ENCODE data around the gene RHOU.
A peak's percentile ranks its signal among the peaks of the same experiment; 100 is the strongest.

The RHOU gene

DNA sequence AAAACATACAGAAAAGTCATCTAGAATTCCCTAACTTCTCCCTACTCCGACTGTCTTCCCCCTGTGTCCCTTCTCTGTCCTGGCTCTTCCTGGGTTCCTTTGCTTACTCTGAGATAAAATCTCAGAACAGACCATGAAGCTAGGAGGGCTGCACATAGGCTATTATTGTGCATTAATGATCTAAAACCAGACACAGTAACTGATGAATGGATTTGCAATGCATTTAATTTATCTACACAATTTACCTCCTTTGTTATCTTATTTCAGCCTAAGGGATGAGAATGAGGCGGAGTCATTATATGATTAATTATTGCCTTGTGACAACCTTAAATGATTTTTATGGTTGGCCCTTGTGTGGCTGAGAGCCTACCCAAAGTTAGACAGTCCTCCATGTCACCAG is 14.5 kb downstream of the RHOU start:
- peaks cover 3% of the 10 kb centered on the region; the same call in 1 of the 2 replicates for H4K20me1 ChIP-seq (ENCODE audit: insufficient read depth, low read length)
- no peak overlapping the region for H3K4me2 ChIP-seq (ENCODE audit: low read length)
- peaks cover 54% of the 10 kb centered on the region for H3K27me3 ChIP-seq (ENCODE audit: low read depth, low read length)
- H3K4me3 ChIP-seq (ENCODE audit: low read length) = no peak overlapping the region
- no peak overlapping the region for H2AFZ ChIP-seq (ENCODE audit: low read depth, low read length)
- no peaks in the 10 kb centered on the region for H3K79me2 ChIP-seq (ENCODE audit: low read length)
- H3K4me1 ChIP-seq (ENCODE audit: low read length) = peaks cover 40% of the 10 kb centered on the region
- no peaks in the 10 kb centered on the region for H3K9me3 ChIP-seq (ENCODE audit: insufficient read depth, low read length)
- H3K27ac ChIP-seq (ENCODE audit: low read length) = no peak overlapping the region
- H3K36me3 ChIP-seq (replicated peaks; ENCODE audit: low read depth, low read length) = no peaks in the 10 kb centered on the region
- H3K9ac ChIP-seq (ENCODE audit: low read length) = no peak overlapping the region
- no peak for TF ChIP-seq EZH2phosphoT487 (IDR thresholded peaks at IDR 0.05; ENCODE audit: low read depth)
- TF ChIP-seq, protein P1, sequence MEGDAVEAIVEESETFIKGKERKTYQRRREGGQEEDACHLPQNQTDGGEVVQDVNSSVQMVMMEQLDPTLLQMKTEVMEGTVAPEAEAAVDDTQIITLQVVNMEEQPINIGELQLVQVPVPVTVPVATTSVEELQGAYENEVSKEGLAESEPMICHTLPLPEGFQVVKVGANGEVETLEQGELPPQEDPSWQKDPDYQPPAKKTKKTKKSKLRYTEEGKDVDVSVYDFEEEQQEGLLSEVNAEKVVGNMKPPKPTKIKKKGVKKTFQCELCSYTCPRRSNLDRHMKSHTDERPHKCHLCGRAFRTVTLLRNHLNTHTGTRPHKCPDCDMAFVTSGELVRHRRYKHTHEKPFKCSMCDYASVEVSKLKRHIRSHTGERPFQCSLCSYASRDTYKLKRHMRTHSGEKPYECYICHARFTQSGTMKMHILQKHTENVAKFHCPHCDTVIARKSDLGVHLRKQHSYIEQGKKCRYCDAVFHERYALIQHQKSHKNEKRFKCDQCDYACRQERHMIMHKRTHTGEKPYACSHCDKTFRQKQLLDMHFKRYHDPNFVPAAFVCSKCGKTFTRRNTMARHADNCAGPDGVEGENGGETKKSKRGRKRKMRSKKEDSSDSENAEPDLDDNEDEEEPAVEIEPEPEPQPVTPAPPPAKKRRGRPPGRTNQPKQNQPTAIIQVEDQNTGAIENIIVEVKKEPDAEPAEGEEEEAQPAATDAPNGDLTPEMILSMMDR (IDR thresholded peaks at IDR 0.05; ENCODE audit: low read depth, low read length) = no peak

DNA sequence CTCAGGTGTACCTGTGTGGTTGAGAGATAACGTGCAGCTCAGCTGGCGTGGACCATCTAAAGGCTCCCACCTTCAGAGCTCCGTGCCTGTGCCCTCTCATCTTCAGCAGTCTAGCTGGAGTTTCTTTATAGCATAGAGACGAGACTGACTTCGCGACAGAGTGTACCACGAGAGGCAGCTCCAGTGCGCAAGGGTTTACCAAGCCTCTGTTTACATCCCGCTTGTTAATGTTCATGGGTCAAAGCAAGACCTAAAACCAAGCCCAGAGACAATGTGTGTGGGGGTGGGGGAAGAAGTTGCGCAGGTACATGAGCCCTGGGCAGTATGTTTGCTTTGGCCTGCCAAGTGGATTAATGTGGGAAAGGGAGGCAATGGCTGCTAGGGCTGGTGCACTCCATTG is 15.6 kb downstream of the RHOU start:
- no peak overlapping the region for H3K27ac ChIP-seq (ENCODE audit: low read length)
- H3K27me3 ChIP-seq (ENCODE audit: low read depth, low read length) = peaks cover 66% of the 10 kb centered on the region
- H3K4me3 ChIP-seq (ENCODE audit: low read length) = no peak overlapping the region
- no peaks in the 10 kb centered on the region for H3K79me2 ChIP-seq (ENCODE audit: low read length)
- H4K20me1 ChIP-seq (ENCODE audit: insufficient read depth, low read length) = peaks cover 3% of the 10 kb centered on the region; the same call in 1 of the 2 replicates
- no peak overlapping the region for H3K9ac ChIP-seq (ENCODE audit: low read length)
- no peak overlapping the region for H2AFZ ChIP-seq (ENCODE audit: low read depth, low read length)
- H3K9me3 ChIP-seq (ENCODE audit: insufficient read depth, low read length) = no peaks in the 10 kb centered on the region
- TF ChIP-seq, protein P1 (IDR thresholded peaks at IDR 0.05; ENCODE audit: low read depth, low read length) = no peak
- TF ChIP-seq EZH2phosphoT487 (IDR thresholded peaks at IDR 0.05; ENCODE audit: low read depth) = no peak
- H3K4me1 ChIP-seq (ENCODE audit: low read length) = peaks cover 47% of the 10 kb centered on the region
- H3K36me3 ChIP-seq (replicated peaks; ENCODE audit: low read depth, low read length) = no peaks in the 10 kb centered on the region
- peak overlapping the region; percentile 74; the same call in 1 of the 2 replicates for H3K4me2 ChIP-seq (ENCODE audit: low read length)

DNA sequence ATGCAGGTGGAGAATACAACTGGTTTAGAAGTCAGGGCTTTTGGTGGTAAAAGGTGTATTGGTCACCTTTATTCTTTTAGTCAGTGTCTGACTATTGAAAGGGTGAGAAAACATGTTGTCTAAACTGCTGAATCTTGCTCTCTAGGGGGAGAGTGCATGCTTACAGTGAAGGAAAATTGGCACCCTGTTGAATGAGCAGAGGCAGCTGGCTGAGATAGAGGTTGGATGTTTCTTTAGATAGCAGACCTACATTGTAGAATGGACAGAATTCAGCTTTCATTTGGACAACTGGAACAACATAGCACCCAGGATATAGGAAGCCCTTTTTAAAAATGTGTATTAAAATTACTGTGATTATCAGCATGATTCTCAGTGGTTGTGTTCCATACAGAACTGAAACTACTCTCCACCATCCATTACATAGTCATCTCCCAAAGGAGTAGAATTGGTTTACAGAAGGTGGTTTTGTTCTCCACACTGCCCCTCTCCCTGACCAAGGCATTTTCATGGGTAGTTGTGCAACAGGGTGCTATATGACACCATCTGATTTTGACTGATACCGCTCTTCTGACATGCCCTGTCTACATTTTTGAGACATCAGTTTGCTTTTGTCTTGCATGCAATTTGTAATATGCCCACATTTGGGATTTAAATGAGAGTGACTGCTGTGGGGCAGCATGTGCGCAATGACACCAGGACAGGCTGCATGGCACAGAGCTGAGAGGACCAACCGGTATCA is 16.2 kb downstream of the RHOU start:
- no peaks in the 10 kb centered on the region for H3K9me3 ChIP-seq (ENCODE audit: insufficient read depth, low read length)
- TF ChIP-seq, protein P1 (IDR thresholded peaks at IDR 0.05; ENCODE audit: low read depth, low read length) = no peak
- no peak for TF ChIP-seq EZH2phosphoT487 (IDR thresholded peaks at IDR 0.05; ENCODE audit: low read depth)
- H3K27ac ChIP-seq (ENCODE audit: low read length) = no peak overlapping the region; the same call in 1 of the 2 replicates
- H3K27me3 ChIP-seq (ENCODE audit: low read depth, low read length) = peaks cover 71% of the 10 kb centered on the region
- no peak overlapping the region for H2AFZ ChIP-seq (ENCODE audit: low read depth, low read length)
- no peak overlapping the region for H3K9ac ChIP-seq (ENCODE audit: low read length)
- H3K79me2 ChIP-seq (ENCODE audit: low read length) = no peaks in the 10 kb centered on the region
- H3K4me3 ChIP-seq (ENCODE audit: low read length) = peak overlapping the region; percentile 45
- peaks cover 52% of the 10 kb centered on the region for H3K4me1 ChIP-seq (ENCODE audit: low read length)
- H3K4me2 ChIP-seq (ENCODE audit: low read length) = peak overlapping the region; percentile 74
- H3K36me3 ChIP-seq (replicated peaks; ENCODE audit: low read depth, low read length) = no peaks in the 10 kb centered on the region
- H4K20me1 ChIP-seq (ENCODE audit: insufficient read depth, low read length) = peaks cover 3% of the 10 kb centered on the region; the same call in 1 of the 2 replicates

DNA sequence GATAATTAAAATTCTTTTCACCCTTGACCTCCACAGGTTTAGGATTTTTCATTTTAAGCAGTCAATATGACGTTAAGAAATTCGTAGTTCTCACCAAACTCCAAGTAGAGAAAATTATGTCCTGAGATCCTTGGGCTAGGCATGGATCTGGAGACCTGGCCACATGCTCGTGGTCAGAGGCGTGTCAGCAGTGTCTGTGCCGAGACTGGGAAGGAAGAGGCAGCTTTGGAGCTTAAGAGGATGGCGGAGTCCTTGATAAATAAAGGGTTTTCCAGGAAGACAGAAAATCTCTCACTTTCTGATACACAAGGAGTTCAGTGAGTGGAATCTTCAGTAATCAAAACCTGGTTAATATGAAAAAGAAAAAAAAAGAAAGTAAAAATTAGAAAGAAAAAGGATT is 17.0 kb downstream of the RHOU start:
- Histone ChIP-seq H3K27me3 (ENCODE audit: low read depth, low read length) (peaks cover 79% of the 10 kb centered on the region), H3K9ac (ENCODE audit: low read length) (peak overlapping the region; percentile 2; the same call in 1 of the 2 replicates), H2AFZ (ENCODE audit: low read depth, low read length) (no peak overlapping the region)

More for the DNA sequence above, 17.0 kb downstream of the RHOU start:
- no peak for TF ChIP-seq EZH2phosphoT487 (IDR thresholded peaks at IDR 0.05; ENCODE audit: low read depth)
- TF ChIP-seq, protein P1 (IDR thresholded peaks at IDR 0.05; ENCODE audit: low read depth, low read length) = no peak
- no peak overlapping the region for H3K27ac ChIP-seq (ENCODE audit: low read length)
- peak overlapping the region; percentile 45 for H3K4me3 ChIP-seq (ENCODE audit: low read length)
- peaks cover 52% of the 10 kb centered on the region for H3K4me1 ChIP-seq (ENCODE audit: low read length)
- H3K79me2 ChIP-seq (ENCODE audit: low read length) = no peaks in the 10 kb centered on the region
- no peaks in the 10 kb centered on the region for H3K9me3 ChIP-seq (ENCODE audit: insufficient read depth, low read length)
- peaks cover 3% of the 10 kb centered on the region; the same call in 1 of the 2 replicates for H4K20me1 ChIP-seq (ENCODE audit: insufficient read depth, low read length)
- no peaks in the 10 kb centered on the region for H3K36me3 ChIP-seq (replicated peaks; ENCODE audit: low read depth, low read length)
- H3K4me2 ChIP-seq (ENCODE audit: low read length) = peak overlapping the region; percentile 74

All from OCI-LY3 (cell line).